Kasumi-1 (cell line): Measurements from ENCODE around the gene KRT73.

Experiments used
- DNase-seq, 2 experiments: peaks; one replicate each; lab custom pipeline; 2025; lab: John Stamatoyannopoulos, UW

KRT73 gene

GRCh38 chr12:52618866-52619265, 507 bp upstream of the KRT73 start:
- DNase-seq, result no peak

- DNase-seq, result no peak
Observed at GRCh38 chr12:52617403-52617785, 965 bp downstream of the KRT73 start.

- no peak for DNase-seq
Observed at GRCh38 chr12:52616680-52617402, 1.5 kb downstream of the KRT73 start.

- no peak for DNase-seq
Observed at GRCh38 chr12:52615912-52616311, 2.4 kb downstream of the KRT73 start.

GRCh38 chr12:52615208-52615868, 3.0 kb downstream of the KRT73 start:
- DNase-seq, result no peak

- no peak for DNase-seq
Observed at GRCh38 chr12:52614381-52615207, 3.8 kb downstream of the KRT73 start.

GRCh38 chr12:52613384-52614030, 4.9 kb downstream of the KRT73 start:
- no peak for DNase-seq

GRCh38 chr12:52612431-52613383, 5.7 kb downstream of the KRT73 start:
- DNase-seq, result no peak

GRCh38 chr12:52611080-52611468, 7.3 kb downstream of the KRT73 start:
- no peak for DNase-seq

- DNase-seq, result no peak
Observed at GRCh38 chr12:52608826-52609630, 9.3 kb downstream of the KRT73 start.

GRCh38 chr12:52608161-52608560, 10.2 kb downstream of the KRT73 start:
- DNase-seq, result no peak

- no peak for DNase-seq
Observed at GRCh38 chr12:52607314-52607713, 11.0 kb downstream of the KRT73 start.

- DNase-seq, result no peak
Observed at GRCh38 chr12:52606581-52607218, 11.7 kb downstream of the KRT73 start.

GRCh38 chr12:52606096-52606495, 12.3 kb downstream of the KRT73 start:
- DNase-seq, result no peak

GRCh38 chr12:52605542-52605941, 12.8 kb downstream of the KRT73 start:
- DNase-seq, result no peak

GRCh38 chr12:52604859-52605258, 13.5 kb downstream of the KRT73 start:
- no peak for DNase-seq

- DNase-seq, result no peak
Observed at GRCh38 chr12:52603314-52603713, 15.0 kb downstream of the KRT73 start.

- no peak for DNase-seq
Observed at GRCh38 chr12:52602552-52602951, 15.8 kb downstream of the KRT73 start.

- no peak for DNase-seq
Observed at GRCh38 chr12:52601671-52602070, 16.7 kb downstream of the KRT73 start.

GRCh38 chr12:52600941-52601481, 17.3 kb downstream of the KRT73 start, which contains the start of gene KRT72:
Gene KRT72, minus strand, starts transcription at chr12:52601463. Its CDS starts 11 bp downstream, at chr12:52601452.
- DNase-seq, result no peak
